GM19239 (cell line): ENCODE data around the gene TRIM52.
"Not testable (repeated sequence)": the region's sequence is repeated elsewhere in the genome, so short reads cannot be mapped to it uniquely, and the experiment has no call there.

Experiments
- DNase-seq: peaks from one replicate; pipeline ENCODE4 v3.0.0; 2011; ENCODE audit warnings: low spot score; ENCODE audit not compliant: insufficient read length
- FAIRE-seq: peaks from 2 replicates; lab custom pipeline; 2011; peaks lifted over from hg19 to GRCh38; lab: Jason Lieb, UNC

The TRIM52 gene

DNA sequence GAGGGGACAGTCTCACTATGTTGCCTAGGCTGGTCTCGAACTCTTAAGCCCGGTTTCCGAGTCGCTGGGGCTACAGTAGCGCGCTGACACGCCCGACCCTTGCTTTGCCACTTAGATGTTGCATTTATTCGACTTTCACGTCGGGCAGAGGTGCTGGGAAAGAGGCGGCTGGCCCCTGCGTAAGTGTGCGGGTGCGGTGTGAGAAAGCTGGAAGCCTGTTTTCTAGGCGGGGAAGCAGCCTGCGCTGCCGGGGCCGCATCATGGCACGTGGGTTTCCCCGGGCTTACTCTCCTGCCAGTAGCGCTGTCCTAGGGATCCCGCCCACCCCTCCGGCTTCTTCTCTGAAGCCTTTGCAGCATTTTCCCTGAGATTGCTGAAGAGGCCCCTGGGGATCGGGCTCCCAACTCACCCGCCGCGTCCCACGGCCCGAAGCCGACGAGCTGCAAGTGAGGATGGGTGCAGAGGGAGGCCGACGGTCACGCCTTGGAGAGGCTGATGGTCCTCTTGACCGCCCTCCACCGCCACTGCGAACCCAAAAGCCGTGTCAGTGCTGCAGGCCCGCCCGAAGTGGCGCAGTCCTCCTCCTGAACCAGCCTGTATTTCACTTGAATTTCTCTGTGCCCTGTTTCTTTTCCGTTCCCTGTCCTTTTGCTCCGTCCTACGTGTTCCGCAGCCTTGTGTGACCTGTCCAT, 43.7 kb downstream of the TRIM52 start:
- FAIRE-seq (no peak), DNase-seq (no peak)

- FAIRE-seq = peak; percentile 57
- no peak for DNase-seq
Measured at GRCh38 chr5:181215997-181216989, 44.6 kb downstream of the TRIM52 start.

- not testable (repeated sequence) for FAIRE-seq, DNase-seq
Measured at GRCh38 chr5:181214249-181214648, 46.7 kb downstream of the TRIM52 start.

DNA sequence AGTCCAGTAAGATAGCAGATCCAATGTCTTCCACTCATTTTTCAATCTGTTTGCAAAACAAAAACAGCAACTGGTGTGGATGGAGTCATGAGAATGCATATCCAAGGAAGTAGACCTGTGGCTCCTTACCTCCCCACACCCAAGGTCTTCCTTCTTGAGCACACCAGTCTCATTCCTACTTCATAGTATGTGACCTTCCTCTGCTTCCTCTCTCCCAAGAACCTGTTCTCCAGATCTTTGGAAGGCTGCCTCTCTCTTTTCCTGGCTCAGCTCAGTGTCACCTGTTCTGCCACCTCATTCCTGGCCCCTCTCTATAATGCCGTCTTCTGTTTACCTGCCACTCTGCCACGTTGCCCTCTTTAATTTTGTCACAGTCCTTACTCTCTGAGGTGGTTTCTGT, 48.0 kb downstream of the TRIM52 start:
- DNase-seq = no peak
- FAIRE-seq = no peak

DNA sequence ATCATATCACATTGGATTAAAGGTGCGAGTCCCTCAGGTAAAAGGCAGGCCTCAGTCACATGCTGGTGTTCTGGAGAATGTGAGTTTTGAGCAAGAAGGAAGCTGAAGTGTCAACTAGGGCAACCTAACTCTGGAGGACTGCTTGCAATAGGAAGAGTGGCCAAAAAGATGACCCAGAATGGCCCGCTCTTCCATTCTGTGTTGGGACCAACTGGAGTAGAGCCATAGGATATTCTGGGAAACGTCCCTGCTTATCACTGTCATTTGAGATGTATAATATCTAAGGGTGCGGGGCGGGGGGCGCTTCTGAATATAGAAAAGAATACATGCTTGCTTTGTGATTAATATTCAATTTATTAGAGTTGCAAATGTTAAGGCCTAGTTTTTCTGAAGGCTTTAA, 48.9 kb downstream of the TRIM52 start:
- FAIRE-seq = no peak
- no peak for DNase-seq

DNA sequence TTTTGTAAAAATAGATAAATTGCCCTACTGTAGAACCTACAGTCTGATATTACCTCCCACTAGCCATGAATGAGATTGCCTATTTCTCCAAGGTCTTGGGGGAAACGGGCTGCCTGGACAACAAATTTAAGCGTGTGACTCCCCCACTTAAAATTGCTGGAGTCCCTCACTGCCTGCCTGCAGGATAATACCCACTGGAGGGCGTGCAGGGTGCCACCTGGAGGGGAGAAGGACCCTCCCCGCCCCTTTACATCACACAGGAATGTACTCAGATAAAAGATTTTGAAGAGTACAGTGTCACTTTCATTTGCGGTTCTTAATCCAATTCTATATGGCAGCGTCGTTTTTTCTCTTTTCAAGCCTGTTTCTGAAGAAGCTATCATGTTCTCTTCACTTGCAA, 49.7 kb downstream of the TRIM52 start:
- no peak for DNase-seq
- FAIRE-seq = no peak

- DNase-seq, FAIRE-seq: not testable (repeated sequence)
Measured at GRCh38 chr5:181210698-181211097, 50.2 kb downstream of the TRIM52 start.

DNA sequence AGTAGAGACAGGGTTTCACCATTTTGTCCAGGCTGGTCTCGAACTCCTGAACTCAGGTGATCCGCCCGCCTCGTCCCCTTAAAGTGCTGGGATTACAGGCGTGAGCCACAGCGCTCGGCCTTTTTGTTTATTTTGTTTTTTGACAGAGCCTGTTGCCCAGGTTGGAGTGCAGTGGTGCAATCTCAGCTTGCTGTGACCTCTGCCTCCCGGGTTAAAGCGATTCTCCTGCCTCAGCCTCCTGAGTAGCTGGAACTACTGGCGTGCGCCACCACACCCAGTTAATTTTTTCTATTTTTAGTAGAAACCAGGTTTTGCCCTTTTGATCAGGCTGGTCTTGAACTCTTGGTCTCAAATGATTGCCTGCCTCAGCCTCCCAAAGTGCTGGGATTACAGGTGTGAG, 50.8 kb downstream of the TRIM52 start:
- not testable (repeated sequence) for DNase-seq, FAIRE-seq

GRCh38 chr5:181209006-181209405, 51.9 kb downstream of the TRIM52 start:
- not testable (repeated sequence) for DNase-seq, FAIRE-seq

DNA sequence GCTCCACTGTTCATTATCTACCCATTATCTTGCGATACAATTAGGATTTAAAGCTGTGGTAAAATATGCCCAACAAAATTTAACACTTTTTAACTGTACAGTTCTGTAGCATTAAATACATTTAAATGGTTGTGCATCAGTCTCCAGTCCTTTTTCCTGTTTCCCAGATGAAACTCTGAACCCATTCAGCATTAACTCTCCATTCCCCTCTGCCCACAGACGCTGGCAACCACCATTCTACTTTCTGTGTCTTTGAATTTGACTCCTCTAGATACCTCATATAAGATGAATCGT, 53.0 kb downstream of the TRIM52 start:
- DNase-seq (no peak), FAIRE-seq (peak; percentile 80)

DNA sequence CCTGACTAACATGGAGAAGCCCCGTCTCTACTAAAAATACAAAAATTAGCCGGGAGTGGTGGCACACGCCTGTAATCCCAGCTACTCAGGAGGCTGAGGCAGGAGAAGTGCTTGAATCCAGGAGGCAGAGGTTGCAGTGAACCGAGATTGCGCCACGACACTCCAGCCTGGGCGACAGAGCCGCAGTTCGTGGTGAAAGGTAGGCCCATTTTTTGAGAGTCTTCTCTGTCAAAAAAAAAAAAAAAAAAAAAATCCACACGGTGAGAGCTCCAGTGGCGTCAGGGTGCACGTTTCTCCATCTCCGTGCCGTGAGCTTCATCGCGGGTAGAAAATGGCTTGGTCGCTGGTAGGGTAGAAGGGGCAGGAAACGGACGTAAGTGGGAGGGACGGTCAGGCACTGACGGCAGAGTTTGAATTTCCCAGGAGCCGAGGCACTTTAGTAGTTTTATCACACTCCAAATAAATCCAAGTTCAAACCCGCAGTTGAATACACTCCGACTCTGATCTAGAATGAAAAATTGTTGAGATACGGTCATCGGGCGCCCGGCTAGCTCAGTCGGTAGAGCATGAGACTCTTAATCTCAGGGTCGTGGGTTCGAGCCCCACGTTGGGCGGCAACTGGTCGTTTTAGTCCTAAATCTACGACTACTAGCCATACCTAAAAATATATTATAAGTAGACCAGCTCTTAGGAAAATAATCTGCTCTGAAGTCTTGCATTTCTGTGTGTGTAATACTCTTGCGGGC, 53.6 kb downstream of the TRIM52 start:
- peak; percentile 28 for FAIRE-seq

DNA sequence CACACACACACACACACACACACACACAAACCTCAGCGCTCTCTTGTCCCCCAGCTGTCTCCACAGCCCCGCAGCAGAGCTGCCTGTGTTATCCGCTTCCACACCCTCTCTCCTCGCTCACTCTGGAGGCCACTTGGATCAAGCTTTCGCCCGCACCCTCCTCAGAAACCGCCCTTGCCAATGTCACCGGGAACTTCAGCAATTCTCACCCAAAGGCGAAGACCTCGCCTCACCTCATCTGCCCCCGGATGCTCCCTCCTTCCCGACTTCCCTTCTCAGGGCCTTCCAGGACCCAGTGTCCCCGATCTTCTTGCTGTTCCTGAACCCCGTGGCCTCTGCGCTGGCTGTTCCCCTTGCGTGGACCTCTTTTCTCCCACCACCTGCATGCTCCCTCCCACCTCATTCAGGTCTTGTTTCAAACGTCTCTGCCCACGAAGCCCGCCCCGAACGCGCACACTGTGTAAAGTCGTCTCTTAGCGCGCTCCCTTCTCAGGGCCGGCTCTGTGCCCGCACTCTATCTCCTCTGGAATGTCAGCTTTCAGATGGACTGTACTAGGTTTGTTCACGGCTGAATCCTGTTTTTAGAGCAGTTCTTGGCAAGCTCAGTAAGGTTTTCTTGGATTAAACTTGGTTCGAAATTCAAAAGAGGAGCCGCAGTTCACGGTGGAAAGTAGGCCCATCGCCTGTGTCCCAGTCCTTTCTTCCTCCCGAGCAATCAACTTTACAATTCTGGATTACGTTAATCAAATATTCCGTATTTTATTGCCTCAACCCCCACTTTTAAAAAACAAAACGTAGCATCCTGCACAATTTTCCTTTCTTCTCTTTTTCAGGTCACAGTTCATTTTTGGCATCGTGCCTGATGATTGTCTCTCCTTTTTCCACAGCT, 54.9 kb downstream of the TRIM52 start:
- peak; percentile 44 for FAIRE-seq
- DNase-seq = no peak

More for the DNA sequence above, 53.6 kb downstream of the TRIM52 start:
- DNase-seq = no peak
